Measurements from ENCODE around the gene KIAA1328.
"Not testable (repeated sequence)": the region's sequence is repeated elsewhere in the genome, so short reads cannot be mapped to it uniquely, and the experiment has no call there.

The KIAA1328 gene

DNA sequence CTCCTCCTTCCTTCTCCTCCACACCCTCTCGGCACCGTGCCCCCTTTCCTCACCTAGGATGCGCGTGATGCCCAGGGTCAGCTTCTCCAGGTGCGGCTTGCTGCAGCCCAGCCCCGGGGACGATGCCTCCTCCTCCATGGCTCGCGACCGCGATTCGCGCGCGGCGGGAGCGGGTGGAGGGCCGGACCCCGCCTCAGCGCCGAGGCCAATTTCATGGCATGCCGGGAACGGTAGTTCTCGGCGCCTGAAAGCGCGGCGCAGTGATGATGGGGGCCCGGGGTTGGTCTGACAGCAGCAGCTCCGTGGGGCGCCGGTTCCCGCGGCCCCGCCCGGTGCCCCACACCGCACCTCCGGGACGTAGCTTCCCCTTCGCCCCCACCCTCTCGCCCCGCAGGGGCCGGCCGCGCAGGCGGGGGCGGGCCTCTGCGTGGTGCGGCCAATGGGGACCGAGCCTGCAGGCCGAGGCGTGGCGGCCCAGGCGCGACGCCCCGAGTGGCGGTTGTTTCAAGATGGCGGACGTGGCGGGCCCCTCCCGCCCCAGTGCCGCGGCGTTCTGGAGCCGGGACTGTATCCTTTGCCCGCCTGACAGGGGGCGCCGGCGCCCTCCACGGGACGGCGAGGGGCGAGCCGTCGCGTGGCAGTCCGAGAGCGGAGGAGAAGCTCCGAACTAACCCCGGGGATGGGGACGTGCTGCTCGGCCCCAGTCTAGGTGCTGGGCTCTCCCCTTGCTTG is at the start of gene KIAA1328, which contains the start of gene TPGS2:
Gene KIAA1328, plus strand, starts transcription at position 498 of the 732 bp plus-strand sequence. Its CDS starts 12 bp downstream, at position 510.
Gene TPGS2, minus strand, starts transcription at position 373 of the 732 bp plus-strand sequence. Its CDS starts 235 bp downstream, at position 138.
- intact Hi-C loops (cut with DNase I), result no loop called here

DNA sequence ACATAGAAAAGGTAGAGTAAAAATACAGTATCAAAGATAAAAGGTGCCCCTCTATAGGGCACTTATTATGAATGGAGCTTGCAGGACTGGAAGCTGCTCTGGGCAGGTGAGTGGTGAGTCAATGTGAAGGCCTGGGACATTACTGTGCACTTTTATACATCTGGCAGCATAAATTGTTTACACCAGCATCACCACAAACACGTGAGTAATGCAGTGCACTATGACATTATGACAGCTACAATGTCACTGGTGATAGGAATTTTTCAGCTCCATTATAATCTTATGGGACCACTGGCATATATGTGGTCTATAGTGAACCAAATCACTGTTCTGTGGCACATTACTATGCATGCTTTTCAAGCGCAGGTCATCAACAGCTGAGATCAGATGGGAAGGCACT is 48.2 kb upstream of the KIAA1328 start:
- no peak for DNase-seq
- intact Hi-C loops (cut with DNase I), result no loop called here

More for the DNA sequence above, at the start of gene KIAA1328, which contains the start of gene TPGS2:
- DNase-seq, result peak; percentile 71 to 98 (median 84)

DNA sequence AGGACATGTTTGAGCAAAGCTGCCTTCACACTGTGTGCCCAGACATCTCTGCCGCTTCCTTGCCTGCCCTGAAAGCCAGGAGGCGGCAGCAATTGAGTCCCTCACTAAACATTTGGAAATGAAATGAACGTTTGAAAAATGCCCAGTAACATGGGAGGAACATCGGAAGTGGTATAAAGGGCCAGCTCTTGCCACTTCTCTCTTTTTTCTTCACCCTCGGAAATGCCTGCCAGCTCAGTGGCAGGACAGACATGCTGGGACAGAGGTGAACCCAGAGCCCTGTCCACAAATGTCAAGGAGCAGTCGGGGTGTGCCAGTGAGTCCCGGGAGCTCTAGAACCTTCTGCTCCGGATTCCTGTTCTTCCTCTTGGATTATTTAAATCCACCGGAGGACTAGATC is 46.2 kb upstream of the KIAA1328 start:
- no peak for DNase-seq
- intact Hi-C loops (cut with DNase I), result no loop called here

DNA sequence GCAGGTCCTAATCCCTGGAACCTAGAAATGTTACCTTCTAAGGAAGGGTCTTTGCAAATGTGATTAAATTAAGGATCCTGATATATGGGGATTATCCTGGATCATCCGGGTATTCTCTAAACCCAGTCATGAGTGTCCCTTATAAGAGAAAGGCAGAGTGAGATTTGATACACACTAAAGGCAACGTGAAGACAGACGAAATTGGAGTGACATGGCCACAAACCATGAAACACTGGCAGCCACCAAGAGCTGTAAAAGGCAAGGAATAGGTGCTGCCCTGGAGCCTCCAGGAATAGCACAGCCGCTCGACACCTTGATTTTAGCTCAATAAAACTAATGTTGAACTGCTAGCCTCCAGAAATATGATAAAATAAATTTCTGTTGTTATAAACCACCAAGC is 45.1 kb upstream of the KIAA1328 start:
- no peak for DNase-seq
- intact Hi-C loops (cut with DNase I), result no loop called here

DNA sequence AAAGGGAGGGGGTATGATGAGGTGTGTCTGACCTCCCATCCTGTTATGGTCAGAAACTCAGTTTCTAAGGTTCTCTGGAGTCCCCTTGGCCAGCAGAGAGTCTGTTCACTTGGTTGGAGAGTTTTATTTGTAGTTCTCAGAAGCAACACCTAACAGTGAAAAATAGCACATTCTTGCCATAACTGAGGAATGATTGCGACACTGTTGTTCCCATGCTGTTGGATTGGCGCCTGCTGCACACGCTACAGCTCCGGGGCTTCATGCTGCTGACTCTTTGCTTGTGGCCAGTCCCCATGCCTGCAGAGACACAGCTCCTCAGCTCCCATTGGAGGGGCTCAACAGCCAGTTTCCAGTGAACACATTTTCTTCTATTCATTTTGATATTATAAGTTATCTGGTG is 42.2 kb upstream of the KIAA1328 start:
- intact Hi-C loops (cut with DNase I), result no loop called here
- peak in 4 of 10 donors; percentile 31 to 86 (median 43) for DNase-seq

DNA sequence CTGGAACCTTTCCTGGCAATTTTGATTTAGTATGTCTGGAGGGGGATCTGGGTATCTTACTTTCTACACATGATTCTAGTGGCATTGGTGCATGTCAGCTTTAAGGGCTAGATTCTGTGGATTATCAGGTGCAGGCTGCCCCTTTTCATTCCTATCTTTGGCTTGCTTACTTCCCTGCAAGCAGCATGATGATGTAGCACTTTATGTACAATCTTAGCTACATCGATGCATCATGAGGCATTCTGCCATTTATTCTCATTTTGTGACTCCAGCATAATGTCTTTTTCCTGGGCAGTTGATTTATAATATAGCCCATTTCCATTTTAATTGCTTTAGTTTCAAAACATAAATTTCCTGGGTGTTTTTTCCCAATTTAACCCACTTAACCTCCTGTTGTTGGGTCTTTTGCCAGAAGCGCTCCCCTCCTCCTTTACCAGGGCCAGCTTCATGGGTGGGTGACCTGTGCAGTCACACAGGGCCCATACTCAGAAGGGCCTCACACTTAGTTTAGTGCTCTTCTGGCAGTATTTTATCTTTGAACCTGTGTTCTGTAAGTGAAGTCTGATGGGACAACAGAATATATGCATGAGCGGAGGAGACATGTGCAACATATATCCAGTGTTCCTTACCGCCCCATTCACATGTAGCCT is 36.2 kb upstream of the KIAA1328 start:
- intact Hi-C loops (cut with DNase I), result no loop called here
- no peak for DNase-seq

DNA sequence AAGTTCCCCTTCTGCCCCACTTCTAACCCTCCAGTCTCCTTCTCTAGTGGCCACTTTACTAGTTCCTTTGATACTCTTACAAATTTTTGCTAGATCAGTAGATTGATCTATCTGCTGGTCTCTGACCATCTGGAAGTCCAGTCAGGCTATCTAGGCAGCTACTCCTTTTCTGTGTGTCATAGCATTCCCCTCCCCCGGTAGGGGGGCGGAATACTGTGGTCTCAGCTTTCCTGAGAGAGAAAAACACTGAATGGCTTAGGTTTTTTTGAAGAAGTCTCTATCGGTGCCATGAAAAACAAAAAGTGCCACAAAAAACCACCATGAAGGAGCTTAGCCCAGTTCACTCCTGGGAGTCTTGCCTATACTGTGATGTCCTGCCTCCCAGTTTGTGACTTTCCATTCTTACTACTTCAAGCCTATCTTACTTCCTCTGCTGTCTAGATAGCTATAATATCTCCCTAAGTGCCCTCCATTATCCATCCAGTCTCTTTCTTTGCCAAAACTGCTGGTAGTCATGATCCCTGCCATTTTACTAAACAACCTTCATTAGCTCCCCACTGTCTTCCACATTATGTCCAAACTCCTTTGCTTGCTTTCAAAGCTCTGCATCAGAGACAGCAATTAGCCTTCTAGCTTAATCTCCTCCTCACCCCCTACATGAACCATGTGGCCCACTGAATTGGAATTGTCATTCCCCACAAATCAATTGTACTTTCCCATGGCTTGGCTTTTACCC is 30.0 kb upstream of the KIAA1328 start:
- intact Hi-C loops (cut with DNase I), result no loop called here
- no peak for DNase-seq

DNA sequence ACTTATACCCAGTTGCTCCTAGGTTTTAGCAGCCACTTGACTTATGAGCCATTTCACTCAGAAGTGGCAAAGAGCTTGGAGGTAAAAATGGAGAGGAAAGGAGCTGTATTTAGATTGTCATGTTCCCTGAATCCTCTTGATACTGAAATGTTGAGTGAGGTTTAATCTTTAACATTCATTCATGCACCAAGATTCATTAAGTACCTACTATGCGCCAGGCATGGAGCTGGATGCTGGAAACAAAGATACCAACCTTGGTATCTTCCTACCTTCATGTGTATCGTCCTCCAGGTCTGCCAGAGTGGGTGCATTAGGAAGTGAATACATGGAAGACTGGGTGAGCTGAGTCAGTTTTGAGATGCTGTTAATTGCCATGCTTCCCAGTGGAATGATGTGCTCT is 23.8 kb upstream of the KIAA1328 start:
- DNase-seq, result no peak
- intact Hi-C loops (cut with DNase I), result loop anchor here (5.0 kb wide), 1 partner anchor 38 kb away; no protein-coding TSS in a partner anchor

DNA sequence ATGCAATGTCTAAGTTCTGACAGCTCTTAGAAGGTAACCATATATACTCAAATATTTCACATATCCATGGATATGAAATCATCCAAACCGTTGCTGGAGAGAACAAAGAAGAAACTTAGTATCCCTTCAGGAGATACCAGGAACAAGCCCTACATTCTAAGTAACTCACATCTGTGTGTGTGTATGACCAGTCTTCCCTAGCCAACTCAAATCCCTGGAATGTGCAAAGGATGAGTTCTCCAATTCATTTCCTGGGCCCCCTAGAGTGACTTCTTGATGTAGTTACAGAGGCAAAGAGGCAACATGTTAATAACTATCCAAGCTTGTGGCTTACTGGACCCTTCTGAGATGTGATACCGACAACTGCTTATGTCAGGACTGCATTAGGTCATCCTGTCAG is 20.2 kb upstream of the KIAA1328 start:
- intact Hi-C loops (cut with DNase I), result loop anchor here (2.0 to 5.0 kb wide), 2 partner anchors 41 to 120 kb away; no protein-coding TSS in a partner anchor
- no peak for DNase-seq

DNA sequence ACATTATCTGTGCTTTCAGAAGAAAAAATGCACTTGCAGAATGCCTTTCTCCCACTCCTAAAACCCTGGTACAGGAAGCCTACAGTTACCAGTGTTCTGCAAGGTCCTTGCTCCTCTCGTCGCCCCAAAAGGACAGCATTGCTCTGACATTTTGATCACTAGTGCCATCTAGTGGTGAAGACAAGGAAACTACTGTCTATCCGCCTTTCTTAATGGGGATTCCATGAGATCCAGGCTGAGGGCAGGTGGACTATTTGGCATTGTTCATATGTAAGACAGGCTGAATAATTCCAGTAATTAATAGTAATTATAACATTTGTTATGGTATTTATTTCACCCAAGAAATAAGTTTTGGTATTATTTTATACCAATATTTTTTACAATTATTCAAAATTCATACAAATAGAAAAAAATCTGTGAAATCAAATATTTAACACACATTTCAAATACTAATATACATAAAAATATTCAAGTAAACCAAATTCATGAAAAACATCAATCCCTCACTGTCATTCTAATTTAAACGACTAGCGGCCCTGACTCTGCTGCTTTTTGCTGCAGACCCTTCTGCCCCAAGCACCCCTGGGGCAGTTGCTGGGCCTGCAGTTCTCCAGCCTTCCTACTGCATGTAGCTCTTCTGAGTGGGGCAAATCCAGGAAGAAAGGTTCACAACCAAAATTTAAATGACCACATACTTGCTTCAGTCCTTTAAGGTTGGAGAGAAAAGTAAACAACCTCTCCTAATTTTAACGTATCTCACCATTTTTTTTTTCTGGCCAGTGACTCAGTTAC is 19.1 kb upstream of the KIAA1328 start:
- intact Hi-C loops (cut with DNase I), result loop anchor here (2.0 to 5.0 kb wide), 3 partner anchors 42 to 513 kb away; partner anchors contain the start of gene FHOD3
- peak in 5 of 10 donors; percentile 12 to 79 (median 21) for DNase-seq

DNA sequence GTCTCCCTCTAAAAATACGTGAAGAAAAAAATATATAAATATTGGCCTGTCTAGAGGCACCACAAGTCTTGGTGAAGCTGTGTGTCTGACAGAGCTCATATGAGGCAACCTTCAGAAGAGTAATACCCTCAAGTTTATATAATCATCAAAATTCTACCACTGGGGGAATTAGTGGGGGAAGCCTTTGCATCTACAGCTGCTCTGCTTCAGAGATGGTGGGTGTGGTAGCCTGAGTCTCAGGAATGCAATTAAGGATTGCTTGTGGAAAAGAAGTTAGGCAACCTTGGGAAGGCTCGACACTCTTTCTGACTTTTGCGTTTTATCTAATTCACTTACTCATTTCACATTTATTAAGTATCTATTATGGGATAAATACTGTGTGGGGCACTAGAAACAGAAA is 17.5 kb upstream of the KIAA1328 start:
- no peak for DNase-seq
- intact Hi-C loops (cut with DNase I), result loop anchor here (2.0 kb wide), 1 partner anchor 515 kb away; the partner anchor contains the start of gene FHOD3

DNA sequence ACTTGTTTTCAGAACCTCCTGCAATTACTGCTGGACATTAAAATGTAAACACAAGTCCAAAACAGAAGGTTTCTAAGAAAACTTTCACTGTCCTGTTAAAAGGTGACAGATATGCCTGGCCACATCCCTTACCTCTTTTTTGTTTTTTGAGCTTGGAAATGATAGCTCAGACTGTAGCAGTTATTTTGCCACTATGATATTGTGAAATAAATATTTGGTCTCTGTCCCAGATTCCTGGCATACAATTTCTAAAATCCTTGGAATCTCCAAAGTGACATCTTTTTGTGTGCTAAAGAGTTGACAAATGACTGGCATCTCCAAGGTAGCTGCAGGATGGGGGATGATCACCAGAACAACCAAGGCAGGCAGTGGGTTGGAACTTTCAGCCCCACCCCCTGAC is 17.0 kb upstream of the KIAA1328 start:
- intact Hi-C loops (cut with DNase I), result loop anchor here (2.0 kb wide), 1 partner anchor 515 kb away; the partner anchor contains the start of gene FHOD3
- DNase-seq, result no peak

DNA sequence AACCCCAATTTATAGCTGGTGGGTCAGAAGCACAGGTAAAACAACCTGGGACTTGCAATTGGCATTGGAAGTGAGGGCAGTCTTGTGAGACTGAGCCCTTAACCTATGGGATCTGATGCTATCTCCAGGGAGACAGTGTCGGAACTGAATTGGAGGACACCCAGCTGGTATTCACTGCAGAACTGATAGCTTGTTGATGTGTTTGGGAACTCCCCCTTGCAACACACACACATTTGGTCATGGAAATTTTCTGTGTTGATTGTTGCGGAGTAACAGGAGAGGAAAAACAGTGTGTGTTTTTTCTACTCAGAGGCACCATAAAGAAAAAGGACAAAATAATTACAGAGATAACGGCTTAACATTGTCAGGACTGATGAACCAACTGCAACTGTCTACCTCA is 16.2 kb upstream of the KIAA1328 start:
- intact Hi-C loops (cut with DNase I), result no loop called here
- DNase-seq, result no peak

DNA sequence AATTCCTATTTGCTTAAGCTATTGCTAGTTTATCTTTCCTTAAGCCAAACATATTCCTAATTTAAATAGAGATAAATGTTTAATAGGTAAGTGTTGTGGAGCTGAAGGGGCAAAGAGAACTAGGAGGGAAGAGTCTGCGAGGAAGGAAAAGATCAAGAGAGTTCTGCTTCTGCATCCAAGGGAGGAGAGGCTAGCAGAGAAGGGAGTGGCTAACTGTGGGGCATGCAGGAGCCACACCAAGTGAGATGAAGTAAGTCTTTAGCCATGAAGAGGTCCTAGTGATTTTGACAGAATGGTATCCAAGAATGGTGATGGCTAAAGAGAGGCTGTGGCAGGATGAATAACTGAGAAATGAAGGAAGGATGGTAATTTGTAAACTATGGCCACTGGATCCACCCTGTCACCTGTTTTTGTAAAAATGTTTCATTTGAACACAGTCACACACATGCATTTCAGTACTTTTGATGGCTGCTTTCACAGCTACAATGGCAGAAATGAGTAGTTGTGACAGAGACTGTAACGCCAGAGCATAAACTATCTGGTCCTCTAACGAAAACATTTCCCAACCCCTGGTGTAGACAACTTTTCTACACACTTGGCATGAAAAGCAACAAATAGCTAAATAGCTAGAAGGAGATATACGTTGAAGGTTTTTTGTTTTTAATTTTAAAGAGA is 15.7 kb upstream of the KIAA1328 start:
- no peak for DNase-seq

DNA sequence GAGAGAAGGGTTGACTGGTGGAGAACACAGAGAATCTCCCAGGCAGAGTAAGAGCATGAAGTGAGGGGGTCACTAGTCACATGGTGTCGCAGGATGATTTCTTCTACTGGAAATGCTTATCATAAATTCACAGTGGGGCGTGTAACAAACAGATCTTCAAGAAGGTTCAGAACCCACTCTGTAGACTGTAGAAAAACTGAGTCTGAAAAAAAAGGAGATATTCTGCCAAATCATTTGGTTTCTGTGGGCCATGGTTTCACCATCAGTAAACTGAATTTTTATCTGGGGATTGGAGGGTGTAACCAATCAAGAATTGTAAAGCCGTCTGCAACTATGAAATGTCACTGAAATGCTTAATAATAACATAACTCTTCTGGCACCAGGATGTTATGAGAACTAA is 15.1 kb upstream of the KIAA1328 start:
- intact Hi-C loops (cut with DNase I), result no loop called here

More for the DNA sequence above, 15.7 kb upstream of the KIAA1328 start:
- intact Hi-C loops (cut with DNase I), result no loop called here

DNA sequence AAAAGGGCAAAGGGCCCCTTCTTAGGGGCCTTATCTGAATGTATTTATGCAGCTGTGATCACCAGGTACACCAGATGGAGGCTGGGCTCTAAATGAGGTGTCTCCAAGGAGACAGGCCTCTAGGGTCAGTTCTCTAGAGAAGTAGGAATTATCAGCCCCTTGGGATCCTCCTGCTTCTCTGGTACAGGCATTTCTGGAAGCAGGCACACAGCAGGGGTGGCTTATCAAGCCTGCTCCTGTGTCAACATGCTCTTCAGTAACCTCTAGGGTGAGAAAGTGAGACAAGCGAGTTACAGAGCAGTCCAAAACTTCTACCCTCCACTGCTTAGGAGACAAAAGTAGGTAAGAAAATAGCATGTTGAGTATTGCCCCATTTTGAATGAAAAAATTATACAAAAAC is 13.9 kb upstream of the KIAA1328 start:
- DNase-seq, result no peak
- intact Hi-C loops (cut with DNase I), result no loop called here

More for the DNA sequence above, 15.1 kb upstream of the KIAA1328 start:
- DNase-seq, result no peak

DNA sequence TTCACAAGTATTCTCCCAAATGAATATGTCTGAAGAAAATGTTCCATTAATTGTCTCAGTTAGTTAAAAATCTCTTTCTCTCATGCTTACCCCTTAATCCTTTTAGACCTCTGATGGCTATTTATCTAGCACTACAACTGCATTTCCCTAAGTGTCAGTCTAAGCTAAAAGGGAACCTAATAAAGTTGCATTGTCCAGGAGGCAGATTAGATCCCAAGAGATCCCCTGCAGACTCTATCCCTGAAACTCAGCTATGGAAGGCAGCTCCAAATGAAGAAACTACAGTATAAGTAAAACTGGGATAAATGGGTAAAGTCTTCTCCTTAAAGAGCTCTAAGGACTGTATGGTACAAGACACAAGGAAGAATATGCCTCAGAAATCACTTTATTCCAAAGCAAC is 12.8 kb upstream of the KIAA1328 start:
- DNase-seq; intact Hi-C loops (cut with DNase I): not testable (repeated sequence)

DNA sequence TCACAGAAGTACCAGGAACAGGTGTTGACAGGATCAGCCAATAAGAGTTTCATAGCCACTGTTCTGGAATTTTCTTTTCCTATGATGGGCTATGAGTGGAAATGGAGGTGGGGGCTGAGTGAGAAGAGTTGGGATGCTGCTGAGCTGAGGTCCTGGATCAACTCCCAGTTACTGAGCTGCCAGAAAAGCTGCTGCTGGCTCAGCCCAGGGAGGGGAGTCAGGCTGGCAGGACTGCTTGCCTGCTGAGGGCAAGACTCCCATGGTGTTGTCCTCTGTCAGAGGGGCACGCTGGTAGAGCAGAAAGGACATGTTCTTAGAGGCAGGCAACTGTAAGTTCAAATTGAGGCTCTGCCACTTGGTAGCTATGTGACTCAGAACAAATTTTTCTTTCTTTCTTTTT is 11.9 kb upstream of the KIAA1328 start:
- no peak for DNase-seq
- intact Hi-C loops (cut with DNase I), result no loop called here

DNA sequence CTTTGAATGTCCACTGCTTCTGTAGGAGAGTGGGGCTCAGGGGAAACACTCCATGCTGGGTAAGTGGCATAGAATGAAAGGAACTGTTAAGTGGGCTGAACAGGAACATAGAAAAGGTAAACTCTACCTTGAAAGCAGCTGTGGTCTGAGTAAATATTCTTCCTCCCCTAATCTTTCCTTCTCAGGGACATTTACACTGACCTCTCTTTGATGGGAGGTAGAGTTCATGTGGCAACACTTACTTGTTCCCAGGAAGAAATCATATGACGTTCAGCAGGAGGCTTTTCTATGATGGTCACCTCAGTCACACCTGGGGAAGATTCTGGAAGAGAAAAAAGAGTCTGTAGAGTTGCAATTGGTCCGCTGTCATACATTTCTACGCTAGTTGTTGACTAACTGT is 10.3 kb upstream of the KIAA1328 start:
- no peak for DNase-seq
- intact Hi-C loops (cut with DNase I), result no loop called here
